Activated CD4-positive, alpha-beta memory T cell treated with anti-CD3 and anti-CD28 coated beads, Interleukin-2, amount 10 ng/mL, durations not matched to agents 7 days and 5 days (primary cell): ENCODE measurements around the gene C5AR1. TPM values are rescaled to one million over a fixed set of nuclear protein-coding genes. Genes with fewer than 3 reads are reported as not detected.
"Not testable (repeated sequence)": the region's sequence is repeated elsewhere in the genome, so short reads cannot be mapped to it uniquely, and the experiment has no call there.

ENCODE experiments used
- CTCF ChIA-PET: fragments of 350-600 bp; sonication (Branson Sonifier 250); formaldehyde crosslinking; loops from one replicate; lab custom pipeline; 2021; ENCODE audit warnings: antibody characterized with exemption, inconsistent platforms; lab: Charles Lee
- POLR2A ChIA-PET: fragments of 350-600 bp; sonication (Branson Sonifier 250); formaldehyde crosslinking; loops from one replicate; lab custom pipeline; 2021; ENCODE audit warnings: antibody characterized with exemption; lab: Charles Lee
- DNase-seq: peaks from one replicate; pipeline ENCODE4 v3.0.0-alpha.2; 2020
- H3K27ac Mint-ChIP-seq: one replicate; pipeline ENCODE4 v1.8.0; 2021; ENCODE audit warnings: mild to moderate bottlenecking, mixed read lengths
- H3K27me3 Mint-ChIP-seq: one replicate; pipeline ENCODE4 v1.8.0; 2021; ENCODE audit warnings: mixed read lengths
- H3K36me3 Mint-ChIP-seq: one replicate; pipeline ENCODE4 v1.8.0; 2021; ENCODE audit warnings: low read depth, mixed read lengths
- H3K4me1 Mint-ChIP-seq: one replicate; pipeline ENCODE4 v1.8.0; 2021; ENCODE audit warnings: mixed read lengths
- H3K4me3 Mint-ChIP-seq: one replicate; pipeline ENCODE4 v1.8.0; 2021; ENCODE audit warnings: mild to moderate bottlenecking, mixed read lengths
- H3K9me3 Mint-ChIP-seq: one replicate; pipeline ENCODE4 v1.8.0; 2021; ENCODE audit warnings: mixed read lengths
- total RNA-seq, 2 experiments: library from RNA; stranded (reverse); gene quantifications; one replicate each; pipeline ENCODE4 v1.2.3, GENCODE V29; 2021

The C5AR1 gene
- total RNA-seq, result not detected

- no peak for DNase-seq
- H3K4me3 Mint-ChIP-seq, result no peak within 1 kb of the TSS
- ChIA-PET CTCF (interaction anchor here (0.6 to 1.3 kb wide), 2 partner anchors 9 to 39 kb away, joined by 3 to 4 read pairs; partner anchors contain the start of gene DHX34), POLR2A (no interaction called here)
- no peaks in the 10 kb centered on the region for H3K36me3 Mint-ChIP-seq
- peaks cover 14% of the 10 kb centered on the region for H3K27me3 Mint-ChIP-seq
- H3K4me1 Mint-ChIP-seq, result peaks cover 3% of the 10 kb centered on the region
- no peaks in the 10 kb centered on the region for H3K9me3 Mint-ChIP-seq
- no peak within 1 kb of the TSS for H3K27ac Mint-ChIP-seq
Observed at GRCh38 chr19:47309608-47310007, at the start of gene C5AR1. TSS of gene C5AR1 (plus strand) at chr19:47309861. CDS start at chr19:47309896, 35 bp downstream.

- Mint-ChIP-seq H3K27ac (no peak overlapping the region), H3K4me3 (no peak overlapping the region), H3K9me3 (no peaks in the 10 kb centered on the region), H3K4me1 (peaks cover 43% of the 10 kb centered on the region), H3K36me3 (peaks cover 50% of the 10 kb centered on the region), H3K27me3 (no peaks in the 10 kb centered on the region)
- DNase-seq, result no peak
- POLR2A ChIA-PET, result interaction anchor here (2.5 to 2.7 kb wide), 2 partner anchors 11 to 13 kb away, joined by 12 to 13 read pairs; no protein-coding TSS in a partner anchor
- CTCF ChIA-PET, result interaction anchor here (1.4 to 1.6 kb wide), 2 partner anchors 17 to 50 kb away, joined by 3 to 4 read pairs; no protein-coding TSS in a partner anchor
Observed at GRCh38 chr19:47260476-47260875, 49.2 kb upstream of the C5AR1 start.

GRCh38 chr19:47261946-47262793 is 47.5 kb upstream of the C5AR1 start:
- not testable (repeated sequence) for H3K9me3 Mint-ChIP-seq, H3K27me3 Mint-ChIP-seq, H3K4me3 Mint-ChIP-seq, H3K27ac Mint-ChIP-seq, DNase-seq
- peaks cover 38% of the 10 kb centered on the region for H3K4me1 Mint-ChIP-seq
- peaks cover 61% of the 10 kb centered on the region for H3K36me3 Mint-ChIP-seq
- POLR2A ChIA-PET, result interaction anchor here (4.1 kb wide), 1 partner anchor 12 kb away, joined by 15 read pairs; no protein-coding TSS in a partner anchor
- CTCF ChIA-PET, result interaction anchor here (0.7 to 1.6 kb wide), 3 partner anchors 18 to 319 kb away, joined by 3 to 4 read pairs (median 3); no protein-coding TSS in a partner anchor

GRCh38 chr19:47264629-47265028 is 45.0 kb upstream of the C5AR1 start:
- Mint-ChIP-seq H3K27ac (no peak overlapping the region), H3K27me3 (no peaks in the 10 kb centered on the region), H3K4me3 (no peak overlapping the region), H3K9me3 (no peaks in the 10 kb centered on the region), H3K4me1 (peaks cover 13% of the 10 kb centered on the region), H3K36me3 (peaks cover 50% of the 10 kb centered on the region)
- DNase-seq, result no peak
- ChIA-PET CTCF (no interaction called here), POLR2A (interaction anchor here (4.1 kb wide), 1 partner anchor 9 kb away, joined by 15 read pairs; no protein-coding TSS in a partner anchor)

- ChIA-PET CTCF (no interaction called here), POLR2A (interaction anchor here (1.1 kb wide), 1 partner anchor 10 kb away, joined by 4 read pairs; the partner anchor contains the start of gene CCDC9)
- no peak for DNase-seq
- Mint-ChIP-seq H3K9me3 (no peaks in the 10 kb centered on the region), H3K27ac (no peak overlapping the region), H3K27me3 (no peaks in the 10 kb centered on the region), H3K36me3 (peaks cover 48% of the 10 kb centered on the region), H3K4me3 (no peak overlapping the region), H3K4me1 (peaks cover 3% of the 10 kb centered on the region)
Observed at GRCh38 chr19:47266401-47266941, 43.2 kb upstream of the C5AR1 start.

- Mint-ChIP-seq H3K4me1 (peaks cover 5% of the 10 kb centered on the region), H3K27me3 (no peaks in the 10 kb centered on the region), H3K27ac (no peak overlapping the region), H3K9me3 (no peaks in the 10 kb centered on the region), H3K36me3 (peaks cover 47% of the 10 kb centered on the region), H3K4me3 (no peak overlapping the region)
- POLR2A ChIA-PET, result interaction anchor here (1.1 kb wide), 1 partner anchor 11 kb away, joined by 4 read pairs; the partner anchor contains the start of gene CCDC9
- CTCF ChIA-PET, result no interaction called here
- no peak for DNase-seq
Observed at GRCh38 chr19:47267350-47267759, 42.3 kb upstream of the C5AR1 start.

- Mint-ChIP-seq H3K36me3 (peaks cover 41% of the 10 kb centered on the region), H3K9me3 (no peaks in the 10 kb centered on the region), H3K4me3 (no peak overlapping the region), H3K27me3 (no peaks in the 10 kb centered on the region), H3K27ac (no peak overlapping the region), H3K4me1 (peaks cover 9% of the 10 kb centered on the region)
- ChIA-PET POLR2A (no interaction called here), CTCF (no interaction called here)
- DNase-seq, result no peak
Observed at GRCh38 chr19:47268028-47268427, 41.6 kb upstream of the C5AR1 start.

GRCh38 chr19:47269596-47269995 is 40.1 kb upstream of the C5AR1 start:
- no peak overlapping the region for H3K27ac Mint-ChIP-seq
- H3K27me3 Mint-ChIP-seq, result no peaks in the 10 kb centered on the region
- ChIA-PET POLR2A (interaction anchor here (0.9 to 3.9 kb wide), 2 partner anchors 10 to 13 kb away, joined by 4 to 12 read pairs; partner anchors contain the start of gene CCDC9), CTCF (no interaction called here)
- H3K36me3 Mint-ChIP-seq, result peaks cover 36% of the 10 kb centered on the region
- H3K9me3 Mint-ChIP-seq, result no peaks in the 10 kb centered on the region
- no peak for DNase-seq
- peaks cover 10% of the 10 kb centered on the region for H3K4me1 Mint-ChIP-seq
- no peak overlapping the region for H3K4me3 Mint-ChIP-seq

- peaks cover 34% of the 10 kb centered on the region for H3K36me3 Mint-ChIP-seq
- ChIA-PET POLR2A (interaction anchor here (0.7 to 3.9 kb wide), 2 partner anchors 10 to 13 kb away, joined by 3 to 12 read pairs; no protein-coding TSS in a partner anchor), CTCF (no interaction called here)
- no peak for DNase-seq
- H3K27me3 Mint-ChIP-seq, result no peaks in the 10 kb centered on the region
- no peak overlapping the region for H3K4me3 Mint-ChIP-seq
- H3K4me1 Mint-ChIP-seq, result peaks cover 13% of the 10 kb centered on the region
- H3K9me3 Mint-ChIP-seq, result no peaks in the 10 kb centered on the region
- no peak overlapping the region for H3K27ac Mint-ChIP-seq
Observed at GRCh38 chr19:47270408-47270807, 39.3 kb upstream of the C5AR1 start.

- H3K27me3 Mint-ChIP-seq, result no peaks in the 10 kb centered on the region
- H3K4me1 Mint-ChIP-seq, result peaks cover 19% of the 10 kb centered on the region
- no peaks in the 10 kb centered on the region for H3K9me3 Mint-ChIP-seq
- ChIA-PET POLR2A (interaction anchor here (1.4 to 4.4 kb wide), 3 partner anchors 12 to 159 kb away, joined by 11 to 31 read pairs (median 12); partner anchors contain the start of genes CCDC9 and ZC3H4), CTCF (no interaction called here)
- no peak for DNase-seq
- peak overlapping the region; percentile 98 for H3K4me3 Mint-ChIP-seq
- H3K36me3 Mint-ChIP-seq, result peaks cover 29% of the 10 kb centered on the region
- H3K27ac Mint-ChIP-seq, result no peak overlapping the region
Observed at GRCh38 chr19:47271949-47272348, 37.7 kb upstream of the C5AR1 start.

- ChIA-PET POLR2A (interaction anchor here (1.4 to 4.4 kb wide), 3 partner anchors 13 to 160 kb away, joined by 11 to 31 read pairs (median 12); partner anchors contain the start of genes CCDC9 and ZC3H4), CTCF (no interaction called here)
- Mint-ChIP-seq H3K27me3 (no peaks in the 10 kb centered on the region), H3K4me3 (peak overlapping the region; percentile 98), H3K4me1 (peaks cover 19% of the 10 kb centered on the region), H3K27ac (peak overlapping the region; percentile 76), H3K36me3 (peaks cover 22% of the 10 kb centered on the region), H3K9me3 (no peaks in the 10 kb centered on the region)
- DNase-seq, result no peak
Observed at GRCh38 chr19:47272448-47273312, 37.0 kb upstream of the C5AR1 start.
